Measurements from ENCODE around the gene TCN2.

TCN2 gene

GRCh38 chr22:30614268-30614667 lies 7.3 kb downstream of the TCN2 start:
- H3F3A ChIP-seq (ENCODE audit: insufficient read depth): no peaks in the 10 kb centered on the region
- H4K20me1 ChIP-seq (ENCODE audit: low read depth, low read length): no peaks in the 10 kb centered on the region
- H3K4me2 ChIP-seq (ENCODE audit: low read depth, low read length, poor library complexity, severe bottlenecking): no peak overlapping the region
- no peaks in the 10 kb centered on the region for H3K79me2 ChIP-seq (ENCODE audit: insufficient read depth, low read length)
- no peak overlapping the region for H3K4me3 ChIP-seq (ENCODE audit: insufficient read depth, low read length, poor library complexity, severe bottlenecking)
- no peaks in the 10 kb centered on the region for H3K27me3 ChIP-seq (ENCODE audit: low read length)
- no peaks in the 10 kb centered on the region for H3K36me3 ChIP-seq (ENCODE audit: low read length)
- no peaks in the 10 kb centered on the region for H3K9me3 ChIP-seq (ENCODE audit: insufficient read depth, low read length)
- no peaks in the 10 kb centered on the region for H3K9me2 ChIP-seq (replicated peaks; ENCODE audit: insufficient read depth, low read length)
- H3K27ac ChIP-seq (ENCODE audit: low read depth, low read length): no peak overlapping the region
- H2AFZ ChIP-seq (ENCODE audit: low read depth, low read length, severe bottlenecking): no peak overlapping the region
- H3K9ac ChIP-seq (ENCODE audit: low read length): no peak overlapping the region
- no peak for TF ChIP-seq EZH2phosphoT487 (conservative IDR thresholded peaks at IDR 0.05; ENCODE audit: low read length)
- no peak for TF ChIP-seq CTCF (IDR thresholded peaks at IDR 0.05; ENCODE audit: insufficient read depth, low read length, poor library complexity, severe bottlenecking)

- H3K27me3 ChIP-seq (ENCODE audit: low read length): no peaks in the 10 kb centered on the region
- H2AFZ ChIP-seq (ENCODE audit: low read depth, low read length, severe bottlenecking): no peak overlapping the region
- no peaks in the 10 kb centered on the region for H3K9me3 ChIP-seq (ENCODE audit: insufficient read depth, low read length)
- no peaks in the 10 kb centered on the region for H3K79me2 ChIP-seq (ENCODE audit: insufficient read depth, low read length)
- no peak overlapping the region for H3K9ac ChIP-seq (ENCODE audit: low read length)
- TF ChIP-seq EZH2phosphoT487 (conservative IDR thresholded peaks at IDR 0.05; ENCODE audit: low read length): no peak
- TF ChIP-seq CTCF (IDR thresholded peaks at IDR 0.05; ENCODE audit: insufficient read depth, low read length, poor library complexity, severe bottlenecking): no peak
- no peaks in the 10 kb centered on the region for H3K9me2 ChIP-seq (replicated peaks; ENCODE audit: insufficient read depth, low read length)
- H3F3A ChIP-seq (ENCODE audit: insufficient read depth): no peaks in the 10 kb centered on the region
- no peak overlapping the region for H3K4me2 ChIP-seq (ENCODE audit: low read depth, low read length, poor library complexity, severe bottlenecking)
- H3K36me3 ChIP-seq (ENCODE audit: low read length): no peaks in the 10 kb centered on the region
- no peak overlapping the region for H3K27ac ChIP-seq (ENCODE audit: low read depth, low read length)
- no peak overlapping the region for H3K4me3 ChIP-seq (ENCODE audit: insufficient read depth, low read length, poor library complexity, severe bottlenecking)
- no peaks in the 10 kb centered on the region for H4K20me1 ChIP-seq (ENCODE audit: low read depth, low read length)
Observed at GRCh38 chr22:30614879-30615278, 7.9 kb downstream of the TCN2 start.

GRCh38 chr22:30615543-30615954 lies 8.6 kb downstream of the TCN2 start:
- Histone ChIP-seq H3K36me3 (ENCODE audit: low read length) (no peaks in the 10 kb centered on the region), H4K20me1 (ENCODE audit: low read depth, low read length) (no peaks in the 10 kb centered on the region), H3K79me2 (ENCODE audit: insufficient read depth, low read length) (no peaks in the 10 kb centered on the region), H3K4me2 (ENCODE audit: low read depth, low read length, poor library complexity, severe bottlenecking) (no peak overlapping the region), H3K27ac (ENCODE audit: low read depth, low read length) (no peak overlapping the region), H3K4me3 (ENCODE audit: insufficient read depth, low read length, poor library complexity, severe bottlenecking) (no peak overlapping the region), H3K9me2 (replicated peaks; ENCODE audit: insufficient read depth, low read length) (no peaks in the 10 kb centered on the region), H2AFZ (ENCODE audit: low read depth, low read length, severe bottlenecking) (no peak overlapping the region), H3K9me3 (ENCODE audit: insufficient read depth, low read length) (no peaks in the 10 kb centered on the region), H3F3A (ENCODE audit: insufficient read depth) (no peaks in the 10 kb centered on the region), H3K27me3 (ENCODE audit: low read length) (no peaks in the 10 kb centered on the region), H3K9ac (ENCODE audit: low read length) (no peak overlapping the region)
- TF ChIP-seq EZH2phosphoT487 (conservative IDR thresholded peaks at IDR 0.05; ENCODE audit: low read length): no peak
- no peak for TF ChIP-seq CTCF (IDR thresholded peaks at IDR 0.05; ENCODE audit: insufficient read depth, low read length, poor library complexity, severe bottlenecking)

All from SU-DHL-6 (cell line).